ENCODE results near the gene TPH2.
A peak's percentile ranks its signal among the peaks of the same experiment; 100 is the strongest.

The TPH2 gene

DNA sequence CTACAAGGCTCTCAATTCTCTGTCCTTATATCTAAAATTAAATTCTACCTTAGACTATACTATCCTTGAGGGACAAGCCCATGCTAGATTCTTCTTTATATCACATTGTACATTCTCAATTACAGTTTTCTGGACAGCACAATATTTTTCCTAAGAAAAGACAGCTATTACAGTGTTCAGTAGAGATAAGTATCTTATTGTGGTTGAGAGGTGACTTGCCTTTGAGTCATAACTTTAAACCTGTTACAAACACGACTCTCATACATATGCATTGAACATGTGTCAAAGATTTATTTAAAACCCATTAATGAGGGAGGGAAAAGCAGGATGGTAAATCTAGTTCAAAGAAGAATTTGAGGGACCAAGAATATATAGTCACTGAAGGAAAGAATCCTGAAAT is 61.1 kb downstream of the TPH2 start:
- Mint-ChIP-seq H3K9me3 (no peaks in the 10 kb centered on the region), H3K4me3 (no peak overlapping the region), H3K4me1 (no peaks in the 10 kb centered on the region), H3K27ac (no peak overlapping the region), H3K27me3 (peaks cover 22% of the 10 kb centered on the region)
- DNase-seq = no peak
- no peak for ATAC-seq

- DNase-seq (no peak), ATAC-seq (no peak)
- Mint-ChIP-seq H3K4me1 (no peaks in the 10 kb centered on the region), H3K4me3 (no peak overlapping the region), H3K27me3 (peaks cover 32% of the 10 kb centered on the region), H3K9me3 (no peaks in the 10 kb centered on the region), H3K27ac (no peak overlapping the region)
Measured at GRCh38 chr12:72000969-72001648, 62.5 kb downstream of the TPH2 start.

GRCh38 chr12:72006766-72007165 is 68.1 kb downstream of the TPH2 start:
- no peaks in the 10 kb centered on the region for H3K4me1 Mint-ChIP-seq
- ATAC-seq = no peak
- H3K9me3 Mint-ChIP-seq = no peaks in the 10 kb centered on the region
- no peak overlapping the region for H3K27ac Mint-ChIP-seq
- no peak overlapping the region for H3K4me3 Mint-ChIP-seq
- no peak for DNase-seq
- H3K27me3 Mint-ChIP-seq = peaks cover 58% of the 10 kb centered on the region

- Mint-ChIP-seq H3K4me3 (no peak overlapping the region), H3K27ac (no peak overlapping the region), H3K9me3 (no peaks in the 10 kb centered on the region), H3K4me1 (no peaks in the 10 kb centered on the region), H3K27me3 (peaks cover 39% of the 10 kb centered on the region)
- DNase-seq (no peak), ATAC-seq (no peak)
Measured at GRCh38 chr12:72010356-72010755, 71.7 kb downstream of the TPH2 start.

- H3K4me1 Mint-ChIP-seq = no peaks in the 10 kb centered on the region
- H3K9me3 Mint-ChIP-seq = no peaks in the 10 kb centered on the region
- ATAC-seq (no peak), DNase-seq (no peak)
- peaks cover 31% of the 10 kb centered on the region for H3K27me3 Mint-ChIP-seq
- H3K4me3 Mint-ChIP-seq = no peak overlapping the region
- H3K27ac Mint-ChIP-seq = no peak overlapping the region
Measured at GRCh38 chr12:72011374-72011773, 72.7 kb downstream of the TPH2 start.

- H3K4me1 Mint-ChIP-seq = no peaks in the 10 kb centered on the region
- no peak for DNase-seq
- H3K27ac Mint-ChIP-seq = no peak overlapping the region
Measured at GRCh38 chr12:72012874-72013273, 74.2 kb downstream of the TPH2 start.

DNA sequence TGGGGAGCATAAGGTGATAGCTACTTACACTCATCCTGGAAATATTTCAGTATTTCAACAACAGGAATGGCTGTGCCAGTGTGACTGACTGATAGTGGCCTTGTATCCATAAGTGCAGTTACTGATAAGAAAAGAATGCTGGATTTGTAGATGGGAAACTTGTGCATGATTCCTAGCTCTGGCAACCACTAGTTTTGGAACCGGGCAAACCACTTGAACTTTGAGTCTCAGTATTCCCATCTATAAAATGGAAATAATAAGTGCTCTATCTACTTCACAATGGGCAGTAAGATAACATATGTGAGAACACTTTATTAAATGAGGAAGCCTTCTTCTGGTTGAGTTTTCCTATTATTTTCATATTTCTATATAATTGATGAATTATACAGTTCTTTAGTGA is 77.2 kb downstream of the TPH2 start:
- no peaks in the 10 kb centered on the region for H3K9me3 Mint-ChIP-seq
- H3K4me3 Mint-ChIP-seq = no peak overlapping the region
- H3K27ac Mint-ChIP-seq = no peak overlapping the region
- H3K27me3 Mint-ChIP-seq = peaks cover 30% of the 10 kb centered on the region
- no peaks in the 10 kb centered on the region for H3K4me1 Mint-ChIP-seq
- ATAC-seq = no peak
- DNase-seq = no peak

More at GRCh38 chr12:72012874-72013273, 74.2 kb downstream of the TPH2 start:
- H3K9me3 Mint-ChIP-seq = no peaks in the 10 kb centered on the region
- no peak for ATAC-seq
- peaks cover 20% of the 10 kb centered on the region for H3K27me3 Mint-ChIP-seq
- no peak overlapping the region for H3K4me3 Mint-ChIP-seq

- H3K9me3 Mint-ChIP-seq = no peaks in the 10 kb centered on the region
- H3K4me3 Mint-ChIP-seq = no peak overlapping the region
- H3K4me1 Mint-ChIP-seq = no peaks in the 10 kb centered on the region
- H3K27me3 Mint-ChIP-seq = peaks cover 23% of the 10 kb centered on the region
- H3K27ac Mint-ChIP-seq = no peak overlapping the region
- peak; percentile 65 to 66 for DNase-seq
- ATAC-seq = peak; percentile 84
Measured at GRCh38 chr12:72017054-72017651, 78.5 kb downstream of the TPH2 start.

DNA sequence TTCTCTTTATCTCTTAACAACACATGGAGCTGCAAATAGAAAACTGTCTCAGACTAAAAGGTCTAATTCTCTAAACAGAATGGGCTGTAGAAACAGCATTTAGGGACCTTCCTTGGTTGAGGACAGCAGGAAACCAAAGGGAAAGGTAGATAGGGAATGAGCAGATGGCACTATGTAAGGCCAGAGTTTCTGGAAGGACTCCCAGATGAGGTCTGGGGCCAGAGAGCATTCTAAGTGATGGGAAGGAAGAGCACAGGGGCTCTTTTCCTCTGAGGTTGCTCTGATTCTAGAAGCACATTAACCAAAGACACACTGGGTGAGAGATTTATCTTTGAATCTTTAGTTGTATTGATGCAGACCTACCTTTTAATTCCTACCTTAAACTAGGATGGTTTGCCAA is 79.4 kb downstream of the TPH2 start:
- Mint-ChIP-seq H3K27ac (no peak overlapping the region), H3K4me1 (no peaks in the 10 kb centered on the region), H3K4me3 (no peak overlapping the region), H3K9me3 (no peaks in the 10 kb centered on the region), H3K27me3 (peaks cover 21% of the 10 kb centered on the region)
- DNase-seq = no peak
- no peak for ATAC-seq

DNA sequence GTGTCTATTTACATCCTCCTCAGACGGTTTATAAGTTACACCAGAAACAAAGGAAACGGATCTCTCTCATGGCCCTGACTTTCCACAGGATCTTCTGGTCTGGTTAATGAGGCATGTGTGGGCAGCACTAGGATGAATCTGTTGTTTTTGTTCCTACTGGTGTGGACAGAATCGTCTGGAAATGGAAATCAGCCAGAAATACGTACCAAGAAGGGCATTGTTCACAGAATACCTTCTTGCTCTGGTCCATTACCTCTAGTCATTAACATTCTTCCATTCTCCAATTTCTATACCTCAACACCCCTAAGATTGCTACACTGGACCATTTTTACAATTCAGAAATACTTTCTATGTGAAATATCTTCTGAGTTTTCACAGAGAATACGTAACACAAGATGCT is 86.0 kb downstream of the TPH2 start:
- H3K4me3 Mint-ChIP-seq = no peak overlapping the region
- DNase-seq = no peak
- peaks cover under 1% of the 10 kb centered on the region for H3K27me3 Mint-ChIP-seq
- H3K27ac Mint-ChIP-seq = no peak overlapping the region
- ATAC-seq = no peak
- no peaks in the 10 kb centered on the region for H3K9me3 Mint-ChIP-seq
- no peaks in the 10 kb centered on the region for H3K4me1 Mint-ChIP-seq

DNA sequence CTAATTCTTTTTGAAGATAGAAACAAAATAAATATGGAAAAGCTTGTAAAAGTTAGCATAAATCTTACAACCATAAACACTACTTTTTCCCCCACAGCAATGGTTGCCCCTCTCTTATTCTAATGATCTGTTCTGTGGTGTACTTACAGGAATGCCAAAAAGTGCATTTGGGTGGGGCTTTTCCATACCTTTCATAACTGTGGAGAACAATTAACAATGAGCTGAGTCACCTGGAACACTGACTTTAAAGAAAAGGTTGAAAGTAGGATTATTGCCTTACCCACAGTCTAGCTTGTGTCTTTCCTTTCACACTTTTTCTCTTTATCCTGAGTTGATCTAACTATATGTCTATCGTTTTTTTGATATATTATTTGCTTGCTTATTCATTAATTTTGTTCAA is 86.9 kb downstream of the TPH2 start:
- no peak for DNase-seq
- Mint-ChIP-seq H3K4me3 (no peak overlapping the region), H3K4me1 (no peaks in the 10 kb centered on the region), H3K27me3 (no peaks in the 10 kb centered on the region), H3K27ac (no peak overlapping the region), H3K9me3 (no peaks in the 10 kb centered on the region)
- ATAC-seq = no peak

GRCh38 chr12:72028966-72029365 is 90.3 kb downstream of the TPH2 start:
- H3K4me3 Mint-ChIP-seq = no peak overlapping the region
- no peak for DNase-seq
- no peaks in the 10 kb centered on the region for H3K27me3 Mint-ChIP-seq
- no peaks in the 10 kb centered on the region for H3K9me3 Mint-ChIP-seq
- no peak for ATAC-seq
- H3K4me1 Mint-ChIP-seq = no peaks in the 10 kb centered on the region
- no peak overlapping the region for H3K27ac Mint-ChIP-seq

- Mint-ChIP-seq H3K9me3 (no peaks in the 10 kb centered on the region), H3K27me3 (no peaks in the 10 kb centered on the region), H3K27ac (no peak overlapping the region), H3K4me1 (no peaks in the 10 kb centered on the region), H3K4me3 (no peak overlapping the region)
- DNase-seq = no peak
- ATAC-seq = no peak
Measured at GRCh38 chr12:72030277-72030676, 91.6 kb downstream of the TPH2 start.

GRCh38 chr12:72031066-72031465 is 92.4 kb downstream of the TPH2 start:
- H3K27me3 Mint-ChIP-seq = no peaks in the 10 kb centered on the region
- no peaks in the 10 kb centered on the region for H3K9me3 Mint-ChIP-seq
- DNase-seq (no peak), ATAC-seq (no peak)
- H3K4me1 Mint-ChIP-seq = no peaks in the 10 kb centered on the region
- no peak overlapping the region for H3K4me3 Mint-ChIP-seq
- H3K27ac Mint-ChIP-seq = no peak overlapping the region

DNA sequence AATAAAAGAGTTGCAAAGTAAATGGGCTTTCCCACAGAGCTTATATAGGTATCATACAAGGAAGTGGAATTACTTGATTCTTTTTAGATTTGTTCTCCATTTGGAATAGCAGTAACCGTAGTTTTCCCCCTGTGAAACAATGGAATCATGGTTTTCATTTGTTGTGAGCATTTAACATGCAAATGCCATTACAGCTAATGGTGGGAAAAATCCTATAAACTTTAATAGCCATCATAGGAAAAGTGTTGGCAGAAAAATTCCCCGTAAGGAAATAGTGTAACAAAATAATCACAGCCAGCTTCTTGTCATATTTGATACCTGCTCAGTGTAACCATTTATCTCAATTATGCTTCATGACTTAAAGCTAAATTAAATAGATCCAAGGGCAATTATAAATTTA is 95.3 kb downstream of the TPH2 start:
- no peak for DNase-seq
- Mint-ChIP-seq H3K4me3 (no peak overlapping the region), H3K9me3 (no peaks in the 10 kb centered on the region), H3K4me1 (no peaks in the 10 kb centered on the region), H3K27me3 (no peaks in the 10 kb centered on the region), H3K27ac (no peak overlapping the region)
- no peak for ATAC-seq

DNA sequence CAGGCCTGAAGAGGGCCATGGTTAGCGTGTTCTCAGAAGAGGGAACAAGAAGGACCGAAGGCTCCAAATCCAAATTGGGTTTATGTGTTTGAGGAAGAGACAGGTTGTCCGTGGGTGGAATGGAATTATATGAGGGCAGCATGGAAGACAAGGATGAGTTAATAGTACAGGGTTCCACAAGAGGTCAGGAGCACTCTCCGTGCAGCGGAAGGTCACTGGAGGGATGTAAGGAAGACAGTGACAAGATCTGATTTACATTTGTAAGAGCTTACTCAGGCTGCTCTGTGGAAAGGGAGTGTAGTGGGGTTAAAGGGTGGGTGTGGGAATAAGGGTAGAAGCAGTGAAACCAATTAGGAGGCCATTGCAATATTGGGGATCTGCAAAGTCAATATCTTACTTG is 97.0 kb downstream of the TPH2 start:
- Mint-ChIP-seq H3K27me3 (no peaks in the 10 kb centered on the region), H3K9me3 (no peaks in the 10 kb centered on the region), H3K27ac (no peak overlapping the region), H3K4me1 (no peaks in the 10 kb centered on the region), H3K4me3 (no peak overlapping the region)
- DNase-seq = no peak
- ATAC-seq = no peak

DNA sequence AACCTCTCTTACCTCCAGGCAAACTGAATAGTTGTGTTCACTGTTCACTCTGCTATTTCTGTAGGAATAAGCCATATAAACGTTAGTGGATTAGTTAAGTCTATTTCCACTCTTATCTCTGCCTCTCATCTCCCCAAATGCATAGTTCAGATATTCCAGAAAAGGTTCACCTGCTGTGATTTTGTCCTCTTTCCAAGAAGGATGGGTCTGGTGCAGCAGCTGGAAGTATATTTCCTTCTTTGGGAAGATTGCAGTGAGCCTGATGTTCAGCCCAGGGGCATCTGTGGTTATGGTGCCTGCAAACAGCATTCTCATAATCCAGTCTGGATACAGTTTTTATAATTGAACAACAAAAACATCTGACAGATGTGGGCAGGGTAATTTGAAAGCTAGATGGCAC is 97.7 kb downstream of the TPH2 start:
- ATAC-seq = no peak
- no peak overlapping the region for H3K4me3 Mint-ChIP-seq

More for the DNA sequence above, 97.7 kb downstream of the TPH2 start:
- Mint-ChIP-seq H3K9me3 (no peaks in the 10 kb centered on the region), H3K4me1 (no peaks in the 10 kb centered on the region), H3K27me3 (no peaks in the 10 kb centered on the region), H3K27ac (no peak overlapping the region)
- DNase-seq = no peak
